WTC11 (cell line): ENCODE measurements around the gene U2AF1L4. TPM values are rescaled to one million over a fixed set of nuclear protein-coding genes. Genes with fewer than 3 reads are reported as not detected.
"Not testable (repeated sequence)": the region's sequence is repeated elsewhere in the genome, so short reads cannot be mapped to it uniquely, and the experiment has no call there.

Source experiments
- ATAC-seq: fragments of 200-7000 bp; cut with Tn5 transposase; 2 replicates; pipeline ENCODE4 v1.10.0; 2021; ENCODE audit warnings: mild to moderate bottlenecking, moderate library complexity
- CTCF ChIA-PET: fragments of 300-600 bp; sonication (Branson Sonifier 250); formaldehyde crosslinking; loops from one replicate; lab custom pipeline; 2021; ENCODE audit warnings: antibody characterized with exemption; lab: Charles Lee
- POLR2A ChIA-PET: fragments of 350-600 bp; sonication (Branson Sonifier 250); formaldehyde crosslinking; loops from one replicate; lab custom pipeline; 2021; ENCODE audit warnings: antibody characterized with exemption; lab: Charles Lee
- DNase-seq: peaks from one replicate; pipeline ENCODE4 v3.0.0; 2021; ENCODE audit warnings: low spot score
- H3K27ac Mint-ChIP-seq: 2 replicates; pipeline ENCODE4 v1.8.0; 2021; ENCODE audit warnings: mixed read lengths
- H3K27me3 Mint-ChIP-seq: 2 replicates; pipeline ENCODE4 v1.8.0; 2021; ENCODE audit warnings: low read depth, mild to moderate bottlenecking, moderate library complexity, mixed read lengths
- H3K36me3 Mint-ChIP-seq: 2 replicates; pipeline ENCODE4 v1.8.0; 2021; ENCODE audit warnings: mixed read lengths
- H3K4me1 Mint-ChIP-seq: 2 replicates; pipeline ENCODE4 v1.8.0; 2022; ENCODE audit warnings: mixed read lengths
- H3K4me3 Mint-ChIP-seq: 2 replicates; pipeline ENCODE4 v1.8.0; 2021; ENCODE audit warnings: mild to moderate bottlenecking, moderate library complexity, mixed read lengths
- H3K9me3 Mint-ChIP-seq: 2 replicates; pipeline ENCODE4 v1.8.0; 2021; ENCODE audit warnings: mixed read lengths
- EMX1 ChIP-seq: fragments of 250-450 bp; sonication (Bioruptor Pico); IDR thresholded peaks from 2 replicates; pipeline ENCODE4 v1.8.0; 2021; ENCODE audit warnings: mild to moderate bottlenecking
- ESRRA ChIP-seq: sonication (generic); formaldehyde crosslinking; IDR thresholded peaks from 2 replicates; pipeline ENCODE4 v1.8.1; 2022; ENCODE audit warnings: mild to moderate bottlenecking, missing genetic modification reagents, borderline replicate concordance
- ETV6 ChIP-seq: sonication (generic); formaldehyde crosslinking; IDR thresholded peaks from 2 replicates; pipeline ENCODE4 v1.8.1; 2022; ENCODE audit warnings: mild to moderate bottlenecking, missing genetic modification reagents
- FOXJ3 ChIP-seq: sonication (generic); formaldehyde crosslinking; IDR thresholded peaks from 2 replicates; pipeline ENCODE4 v1.9.0; 2021; ENCODE audit warnings: missing genetic modification reagents, mild to moderate bottlenecking, borderline replicate concordance
- HMGA2 ChIP-seq: fragments of 250-450 bp; sonication (Bioruptor Pico); IDR thresholded peaks from 2 replicates; pipeline ENCODE4 v1.4.0; 2021; ENCODE audit warnings: mild to moderate bottlenecking, moderate library complexity
- IRF2 ChIP-seq: sonication (generic); formaldehyde crosslinking; IDR thresholded peaks from 2 replicates; pipeline ENCODE4 v1.8.0; 2022; ENCODE audit warnings: low read depth, missing genetic modification reagents, borderline replicate concordance
- KAT7 ChIP-seq: sonication (generic); formaldehyde crosslinking; IDR thresholded peaks from 2 replicates; pipeline ENCODE4 v1.8.1; 2023; ENCODE audit warnings: missing genetic modification reagents, mild to moderate bottlenecking, borderline replicate concordance
- MYBL2 ChIP-seq: sonication (generic); formaldehyde crosslinking; IDR thresholded peaks from 2 replicates; pipeline ENCODE4 v1.8.1; 2023; ENCODE audit warnings: mild to moderate bottlenecking, moderate library complexity, missing genetic modification reagents
- NFYB ChIP-seq: sonication (generic); formaldehyde crosslinking; conservative IDR thresholded peaks from 2 replicates; pipeline ENCODE4 v1.8.0; 2022; ENCODE audit warnings: low read depth, missing genetic modification reagents
- NR3C1 ChIP-seq: sonication (generic); formaldehyde crosslinking; conservative IDR thresholded peaks from 2 replicates; pipeline ENCODE4 v1.8.1; 2023; ENCODE audit warnings: low read depth, mild to moderate bottlenecking, missing genetic modification reagents
- OVOL2 ChIP-seq: fragments of 250-450 bp; sonication (Bioruptor Pico); IDR thresholded peaks from 2 replicates; pipeline ENCODE4 v1.9.0; 2021; ENCODE audit warnings: mild to moderate bottlenecking, borderline replicate concordance
- TEAD1 ChIP-seq: sonication (generic); formaldehyde crosslinking; IDR thresholded peaks from 2 replicates; pipeline ENCODE4 v1.8.0; 2022; ENCODE audit warnings: mild to moderate bottlenecking, missing genetic modification reagents
- TEAD4 ChIP-seq: sonication (generic); formaldehyde crosslinking; IDR thresholded peaks from 2 replicates; pipeline ENCODE4 v1.8.0; 2022; ENCODE audit warnings: mild to moderate bottlenecking, missing genetic modification reagents
- total RNA-seq: library from RNA; stranded (reverse); gene quantifications from 3 replicates; pipeline ENCODE4 v1.2.3, GENCODE V29; 2021
- TF ChIP-seq, protein P1 (sequence below): sonication (generic); formaldehyde crosslinking; IDR thresholded peaks from 2 replicates; pipeline ENCODE4 v1.8.0; 2022; ENCODE audit warnings: mild to moderate bottlenecking, missing genetic modification reagents
- TF ChIP-seq, protein P2 (sequence below): sonication (generic); formaldehyde crosslinking; IDR thresholded peaks from 2 replicates; pipeline ENCODE4 v1.8.0; 2023; ENCODE audit warnings: missing genetic modification reagents
- TF ChIP-seq, protein P3 (sequence below): sonication (generic); formaldehyde crosslinking; IDR thresholded peaks from 2 replicates; pipeline ENCODE4 v1.8.0; 2022; ENCODE audit warnings: mild to moderate bottlenecking, missing genetic modification reagents
- TF ChIP-seq, protein P4 (sequence below): fragments of 250-450 bp; sonication (Bioruptor Pico); IDR thresholded peaks from 2 replicates; pipeline ENCODE4 v1.9.0; 2021; ENCODE audit warnings: mild to moderate bottlenecking
- TF ChIP-seq, protein P5 (sequence below): sonication (generic); formaldehyde crosslinking; IDR thresholded peaks from 2 replicates; pipeline ENCODE4 v1.8.1; 2023; ENCODE audit warnings: mild to moderate bottlenecking, missing genetic modification reagents, moderate library complexity
- TF ChIP-seq, protein P6 (sequence below): sonication (generic); formaldehyde crosslinking; IDR thresholded peaks from 2 replicates; pipeline ENCODE4 v1.8.0; 2022; ENCODE audit warnings: missing genetic modification reagents

Gene U2AF1L4
- total RNA-seq, 1 experiment from 2014 or later, result 20.9 TPM

DNA sequence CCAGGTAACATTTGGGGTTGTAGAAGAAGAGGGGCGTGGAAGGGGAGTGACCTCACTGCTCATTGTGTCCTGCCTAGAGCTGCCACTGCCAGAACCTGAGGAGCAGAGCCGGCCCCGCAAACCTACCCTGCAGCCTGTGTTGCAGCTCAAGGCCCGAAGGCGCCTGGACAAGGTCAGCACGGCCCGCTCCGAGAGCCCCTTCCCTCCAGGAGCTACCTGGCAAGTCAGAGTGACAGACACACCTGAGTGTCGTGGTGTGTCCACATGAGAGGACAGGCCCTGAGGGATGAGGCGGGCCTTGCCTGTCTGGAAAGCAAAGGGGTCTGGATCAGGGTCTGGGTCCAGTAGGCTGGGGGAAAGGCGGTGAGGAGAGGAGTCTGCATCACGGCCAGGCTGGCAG, 20.7 kb downstream of the U2AF1L4 start:
- ATAC-seq, result no peak
- Mint-ChIP-seq H3K27ac (no peak overlapping the region), H3K4me3 (no peak overlapping the region)
- CTCF ChIA-PET, result interaction anchor here (0.7 kb wide), 1 partner anchor 21 kb away, joined by 3 read pairs; the partner anchor contains the start of genes PSENEN and U2AF1L4
- no peak for TF ChIP-seq MYBL2 (CRISPR knock-in tag)
- TF ChIP-seq FOXJ3 (CRISPR knock-in tag), result no peak
- TF ChIP-seq ESRRA (CRISPR knock-in tag), result no peak
- TF ChIP-seq, protein P1, sequence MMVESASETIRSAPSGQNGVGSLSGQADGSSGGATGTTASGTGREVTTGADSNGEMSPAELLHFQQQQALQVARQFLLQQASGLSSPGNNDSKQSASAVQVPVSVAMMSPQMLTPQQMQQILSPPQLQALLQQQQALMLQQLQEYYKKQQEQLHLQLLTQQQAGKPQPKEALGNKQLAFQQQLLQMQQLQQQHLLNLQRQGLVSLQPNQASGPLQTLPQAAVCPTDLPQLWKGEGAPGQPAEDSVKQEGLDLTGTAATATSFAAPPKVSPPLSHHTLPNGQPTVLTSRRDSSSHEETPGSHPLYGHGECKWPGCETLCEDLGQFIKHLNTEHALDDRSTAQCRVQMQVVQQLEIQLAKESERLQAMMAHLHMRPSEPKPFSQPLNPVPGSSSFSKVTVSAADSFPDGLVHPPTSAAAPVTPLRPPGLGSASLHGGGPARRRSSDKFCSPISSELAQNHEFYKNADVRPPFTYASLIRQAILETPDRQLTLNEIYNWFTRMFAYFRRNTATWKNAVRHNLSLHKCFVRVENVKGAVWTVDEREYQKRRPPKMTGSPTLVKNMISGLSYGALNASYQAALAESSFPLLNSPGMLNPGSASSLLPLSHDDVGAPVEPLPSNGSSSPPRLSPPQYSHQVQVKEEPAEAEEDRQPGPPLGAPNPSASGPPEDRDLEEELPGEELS (CRISPR knock-in tag), result no peak
- TF ChIP-seq NR3C1 (CRISPR knock-in tag), result no peak
- no peak for TF ChIP-seq OVOL2 (CRISPR knock-in tag)
- TF ChIP-seq, protein P2, sequence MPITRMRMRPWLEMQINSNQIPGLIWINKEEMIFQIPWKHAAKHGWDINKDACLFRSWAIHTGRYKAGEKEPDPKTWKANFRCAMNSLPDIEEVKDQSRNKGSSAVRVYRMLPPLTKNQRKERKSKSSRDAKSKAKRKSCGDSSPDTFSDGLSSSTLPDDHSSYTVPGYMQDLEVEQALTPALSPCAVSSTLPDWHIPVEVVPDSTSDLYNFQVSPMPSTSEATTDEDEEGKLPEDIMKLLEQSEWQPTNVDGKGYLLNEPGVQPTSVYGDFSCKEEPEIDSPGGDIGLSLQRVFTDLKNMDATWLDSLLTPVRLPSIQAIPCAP (CRISPR knock-in tag), result no peak
- TF ChIP-seq ETV6 (CRISPR knock-in tag), result no peak
- TF ChIP-seq, protein P3, sequence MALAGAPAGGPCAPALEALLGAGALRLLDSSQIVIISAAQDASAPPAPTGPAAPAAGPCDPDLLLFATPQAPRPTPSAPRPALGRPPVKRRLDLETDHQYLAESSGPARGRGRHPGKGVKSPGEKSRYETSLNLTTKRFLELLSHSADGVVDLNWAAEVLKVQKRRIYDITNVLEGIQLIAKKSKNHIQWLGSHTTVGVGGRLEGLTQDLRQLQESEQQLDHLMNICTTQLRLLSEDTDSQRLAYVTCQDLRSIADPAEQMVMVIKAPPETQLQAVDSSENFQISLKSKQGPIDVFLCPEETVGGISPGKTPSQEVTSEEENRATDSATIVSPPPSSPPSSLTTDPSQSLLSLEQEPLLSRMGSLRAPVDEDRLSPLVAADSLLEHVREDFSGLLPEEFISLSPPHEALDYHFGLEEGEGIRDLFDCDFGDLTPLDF (CRISPR knock-in tag), result no peak
- no peak for TF ChIP-seq IRF2 (CRISPR knock-in tag)
- TF ChIP-seq, protein P4, sequence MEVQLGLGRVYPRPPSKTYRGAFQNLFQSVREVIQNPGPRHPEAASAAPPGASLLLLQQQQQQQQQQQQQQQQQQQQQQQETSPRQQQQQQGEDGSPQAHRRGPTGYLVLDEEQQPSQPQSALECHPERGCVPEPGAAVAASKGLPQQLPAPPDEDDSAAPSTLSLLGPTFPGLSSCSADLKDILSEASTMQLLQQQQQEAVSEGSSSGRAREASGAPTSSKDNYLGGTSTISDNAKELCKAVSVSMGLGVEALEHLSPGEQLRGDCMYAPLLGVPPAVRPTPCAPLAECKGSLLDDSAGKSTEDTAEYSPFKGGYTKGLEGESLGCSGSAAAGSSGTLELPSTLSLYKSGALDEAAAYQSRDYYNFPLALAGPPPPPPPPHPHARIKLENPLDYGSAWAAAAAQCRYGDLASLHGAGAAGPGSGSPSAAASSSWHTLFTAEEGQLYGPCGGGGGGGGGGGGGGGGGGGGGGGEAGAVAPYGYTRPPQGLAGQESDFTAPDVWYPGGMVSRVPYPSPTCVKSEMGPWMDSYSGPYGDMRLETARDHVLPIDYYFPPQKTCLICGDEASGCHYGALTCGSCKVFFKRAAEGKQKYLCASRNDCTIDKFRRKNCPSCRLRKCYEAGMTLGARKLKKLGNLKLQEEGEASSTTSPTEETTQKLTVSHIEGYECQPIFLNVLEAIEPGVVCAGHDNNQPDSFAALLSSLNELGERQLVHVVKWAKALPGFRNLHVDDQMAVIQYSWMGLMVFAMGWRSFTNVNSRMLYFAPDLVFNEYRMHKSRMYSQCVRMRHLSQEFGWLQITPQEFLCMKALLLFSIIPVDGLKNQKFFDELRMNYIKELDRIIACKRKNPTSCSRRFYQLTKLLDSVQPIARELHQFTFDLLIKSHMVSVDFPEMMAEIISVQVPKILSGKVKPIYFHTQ (CRISPR knock-in tag), result no peak
- no peak for TF ChIP-seq KAT7
- TF ChIP-seq TEAD4 (CRISPR knock-in tag), result no peak
- no peak for TF ChIP-seq NFYB (CRISPR knock-in tag)
- TF ChIP-seq, protein P5, sequence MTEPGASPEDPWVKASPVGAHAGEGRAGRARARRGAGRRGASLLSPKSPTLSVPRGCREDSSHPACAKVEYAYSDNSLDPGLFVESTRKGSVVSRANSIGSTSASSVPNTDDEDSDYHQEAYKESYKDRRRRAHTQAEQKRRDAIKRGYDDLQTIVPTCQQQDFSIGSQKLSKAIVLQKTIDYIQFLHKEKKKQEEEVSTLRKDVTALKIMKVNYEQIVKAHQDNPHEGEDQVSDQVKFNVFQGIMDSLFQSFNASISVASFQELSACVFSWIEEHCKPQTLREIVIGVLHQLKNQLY (CRISPR knock-in tag), result no peak
- TF ChIP-seq HMGA2 (CRISPR knock-in tag), result no peak
- no peak for TF ChIP-seq EMX1 (CRISPR knock-in tag)
- no peak for TF ChIP-seq TEAD1 (CRISPR knock-in tag)
- TF ChIP-seq, protein P6, sequence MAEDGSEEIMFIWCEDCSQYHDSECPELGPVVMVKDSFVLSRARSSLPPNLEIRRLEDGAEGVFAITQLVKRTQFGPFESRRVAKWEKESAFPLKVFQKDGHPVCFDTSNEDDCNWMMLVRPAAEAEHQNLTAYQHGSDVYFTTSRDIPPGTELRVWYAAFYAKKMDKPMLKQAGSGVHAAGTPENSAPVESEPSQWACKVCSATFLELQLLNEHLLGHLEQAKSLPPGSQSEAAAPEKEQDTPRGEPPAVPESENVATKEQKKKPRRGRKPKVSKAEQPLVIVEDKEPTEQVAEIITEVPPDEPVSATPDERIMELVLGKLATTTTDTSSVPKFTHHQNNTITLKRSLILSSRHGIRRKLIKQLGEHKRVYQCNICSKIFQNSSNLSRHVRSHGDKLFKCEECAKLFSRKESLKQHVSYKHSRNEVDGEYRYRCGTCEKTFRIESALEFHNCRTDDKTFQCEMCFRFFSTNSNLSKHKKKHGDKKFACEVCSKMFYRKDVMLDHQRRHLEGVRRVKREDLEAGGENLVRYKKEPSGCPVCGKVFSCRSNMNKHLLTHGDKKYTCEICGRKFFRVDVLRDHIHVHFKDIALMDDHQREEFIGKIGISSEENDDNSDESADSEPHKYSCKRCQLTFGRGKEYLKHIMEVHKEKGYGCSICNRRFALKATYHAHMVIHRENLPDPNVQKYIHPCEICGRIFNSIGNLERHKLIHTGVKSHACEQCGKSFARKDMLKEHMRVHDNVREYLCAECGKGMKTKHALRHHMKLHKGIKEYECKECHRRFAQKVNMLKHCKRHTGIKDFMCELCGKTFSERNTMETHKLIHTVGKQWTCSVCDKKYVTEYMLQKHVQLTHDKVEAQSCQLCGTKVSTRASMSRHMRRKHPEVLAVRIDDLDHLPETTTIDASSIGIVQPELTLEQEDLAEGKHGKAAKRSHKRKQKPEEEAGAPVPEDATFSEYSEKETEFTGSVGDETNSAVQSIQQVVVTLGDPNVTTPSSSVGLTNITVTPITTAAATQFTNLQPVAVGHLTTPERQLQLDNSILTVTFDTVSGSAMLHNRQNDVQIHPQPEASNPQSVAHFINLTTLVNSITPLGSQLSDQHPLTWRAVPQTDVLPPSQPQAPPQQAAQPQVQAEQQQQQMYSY (CRISPR knock-in tag), result no peak
- TF ChIP-seq, all 79 proteins: peak for 0
- no peak for DNase-seq
- peaks cover under 1% of the 10 kb centered on the region; the same call in 1 of the 2 replicates for H3K4me1 Mint-ChIP-seq
- H3K27me3 Mint-ChIP-seq, result no peaks in the 10 kb centered on the region
- H3K9me3 Mint-ChIP-seq, result no peaks in the 10 kb centered on the region
- peaks cover 64% of the 10 kb centered on the region for H3K36me3 Mint-ChIP-seq
- POLR2A ChIA-PET, result interaction anchor here (1.3 kb wide), 1 partner anchor 16 kb away, joined by 3 read pairs; no protein-coding TSS in a partner anchor

DNA sequence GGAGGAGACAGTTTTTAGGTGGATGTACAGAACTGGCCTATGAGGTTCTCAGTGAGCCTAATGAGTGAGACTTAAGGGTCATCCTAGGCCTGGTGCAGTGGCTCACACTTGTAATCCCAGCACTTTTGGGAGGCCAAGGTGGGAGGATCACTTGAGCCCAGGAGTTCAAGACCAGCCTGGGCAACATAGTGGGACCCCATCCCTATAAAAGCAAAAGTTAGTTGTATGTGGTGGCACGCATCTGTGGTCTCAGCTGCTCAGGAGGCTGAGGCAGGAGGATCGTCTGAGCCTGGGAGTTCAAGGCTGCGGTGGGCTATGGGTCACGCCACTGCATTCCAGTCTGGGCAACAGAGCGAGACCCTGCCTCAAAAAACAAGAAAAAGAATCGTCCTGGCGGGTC, 21.1 kb downstream of the U2AF1L4 start:
- peaks cover 60% of the 10 kb centered on the region for H3K36me3 Mint-ChIP-seq
- H3K27me3 Mint-ChIP-seq, DNase-seq, H3K4me1 Mint-ChIP-seq, H3K4me3 Mint-ChIP-seq, ATAC-seq, H3K27ac Mint-ChIP-seq, H3K9me3 Mint-ChIP-seq: not testable (repeated sequence)
- ChIA-PET CTCF (interaction anchor here (0.7 to 1.0 kb wide), 2 partner anchors 13 to 21 kb away, joined by 3 read pairs; partner anchors contain the start of genes PSENEN and U2AF1L4), POLR2A (interaction anchor here (1.3 kb wide), 1 partner anchor 16 kb away, joined by 3 read pairs; no protein-coding TSS in a partner anchor)
